Measurements from ENCODE around the gene SLC2A9. TPM values are rescaled to one million over a fixed set of nuclear protein-coding genes. Genes with fewer than 3 reads are reported as not detected.

Gene SLC2A9
- total and polyA plus RNA-seq, 2 of the 13 experiments (the other 11 are each of a cell fraction or from before 2014, with no cell fraction given): 36.2 to 42.3 TPM

DNA sequence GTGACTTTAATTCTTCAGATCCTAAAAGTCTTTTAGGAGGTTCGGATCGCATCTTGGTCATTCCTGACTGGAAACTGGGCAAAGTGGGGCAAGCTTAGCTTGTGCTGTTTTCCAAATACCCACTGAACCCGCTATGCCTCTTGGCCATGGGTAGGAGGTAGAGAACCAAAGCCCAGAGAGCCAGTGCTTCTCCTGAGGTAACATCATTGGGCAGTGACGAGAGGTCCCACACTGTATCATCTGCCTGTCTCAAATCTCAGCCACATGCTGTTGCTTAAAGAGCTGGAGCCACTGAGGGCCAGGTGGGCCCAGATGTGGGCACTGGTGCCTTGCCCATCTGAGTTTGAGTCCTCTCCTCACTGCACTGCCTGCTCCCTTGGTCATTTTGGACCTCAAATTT, 68.2 kb downstream of the SLC2A9 start:
- H3K27me3 ChIP-seq (ENCODE audit: control insufficient read depth in 1 of 2, insufficient read depth in 2 of 2, low read length in 2 of 2): no peaks in the 10 kb centered on the region
- ATAC-seq (0 out of 3 replicates have a peak, but pooled peaks have one; percentile 31), FAIRE-seq (no peak), DNase-seq (ENCODE audit: low spot score) (no peak)
- H4K20me1 ChIP-seq (ENCODE audit: insufficient read depth, low read length): no peaks in the 10 kb centered on the region; the same call in 1 of the 2 replicates
- H3K4me1 ChIP-seq (ENCODE audit: insufficient read depth, low read length): peaks cover 10% of the 10 kb centered on the region
- TF ChIP-seq POLR2AphosphoS5 (IDR thresholded peaks at IDR 0.05; ENCODE audit: low read depth, low read length): no peak
- TF ChIP-seq ZSCAN31 (CRISPR knock-in tag; IDR thresholded peaks at IDR 0.05; ENCODE audit: low read depth): no peak
- TF ChIP-seq, protein P1, sequence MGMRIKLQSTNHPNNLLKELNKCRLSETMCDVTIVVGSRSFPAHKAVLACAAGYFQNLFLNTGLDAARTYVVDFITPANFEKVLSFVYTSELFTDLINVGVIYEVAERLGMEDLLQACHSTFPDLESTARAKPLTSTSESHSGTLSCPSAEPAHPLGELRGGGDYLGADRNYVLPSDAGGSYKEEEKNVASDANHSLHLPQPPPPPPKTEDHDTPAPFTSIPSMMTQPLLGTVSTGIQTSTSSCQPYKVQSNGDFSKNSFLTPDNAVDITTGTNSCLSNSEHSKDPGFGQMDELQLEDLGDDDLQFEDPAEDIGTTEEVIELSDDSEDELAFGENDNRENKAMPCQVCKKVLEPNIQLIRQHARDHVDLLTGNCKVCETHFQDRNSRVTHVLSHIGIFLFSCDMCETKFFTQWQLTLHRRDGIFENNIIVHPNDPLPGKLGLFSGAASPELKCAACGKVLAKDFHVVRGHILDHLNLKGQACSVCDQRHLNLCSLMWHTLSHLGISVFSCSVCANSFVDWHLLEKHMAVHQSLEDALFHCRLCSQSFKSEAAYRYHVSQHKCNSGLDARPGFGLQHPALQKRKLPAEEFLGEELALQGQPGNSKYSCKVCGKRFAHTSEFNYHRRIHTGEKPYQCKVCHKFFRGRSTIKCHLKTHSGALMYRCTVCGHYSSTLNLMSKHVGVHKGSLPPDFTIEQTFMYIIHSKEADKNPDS (CRISPR knock-in tag; IDR thresholded peaks at IDR 0.05): no peak
- TF ChIP-seq, protein P2, sequence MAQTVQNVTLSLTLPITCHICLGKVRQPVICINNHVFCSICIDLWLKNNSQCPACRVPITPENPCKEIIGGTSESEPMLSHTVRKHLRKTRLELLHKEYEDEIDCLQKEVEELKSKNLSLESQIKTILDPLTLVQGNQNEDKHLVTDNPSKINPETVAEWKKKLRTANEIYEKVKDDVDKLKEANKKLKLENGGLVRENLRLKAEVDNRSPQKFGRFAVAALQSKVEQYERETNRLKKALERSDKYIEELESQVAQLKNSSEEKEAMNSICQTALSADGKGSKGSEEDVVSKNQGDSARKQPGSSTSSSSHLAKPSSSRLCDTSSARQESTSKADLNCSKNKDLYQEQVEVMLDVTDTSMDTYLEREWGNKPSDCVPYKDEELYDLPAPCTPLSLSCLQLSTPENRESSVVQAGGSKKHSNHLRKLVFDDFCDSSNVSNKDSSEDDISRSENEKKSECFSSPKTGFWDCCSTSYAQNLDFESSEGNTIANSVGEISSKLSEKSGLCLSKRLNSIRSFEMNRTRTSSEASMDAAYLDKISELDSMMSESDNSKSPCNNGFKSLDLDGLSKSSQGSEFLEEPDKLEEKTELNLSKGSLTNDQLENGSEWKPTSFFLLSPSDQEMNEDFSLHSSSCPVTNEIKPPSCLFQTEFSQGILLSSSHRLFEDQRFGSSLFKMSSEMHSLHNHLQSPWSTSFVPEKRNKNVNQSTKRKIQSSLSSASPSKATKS (CRISPR knock-in tag; IDR thresholded peaks at IDR 0.05): no peak
- TF ChIP-seq, protein P3, sequence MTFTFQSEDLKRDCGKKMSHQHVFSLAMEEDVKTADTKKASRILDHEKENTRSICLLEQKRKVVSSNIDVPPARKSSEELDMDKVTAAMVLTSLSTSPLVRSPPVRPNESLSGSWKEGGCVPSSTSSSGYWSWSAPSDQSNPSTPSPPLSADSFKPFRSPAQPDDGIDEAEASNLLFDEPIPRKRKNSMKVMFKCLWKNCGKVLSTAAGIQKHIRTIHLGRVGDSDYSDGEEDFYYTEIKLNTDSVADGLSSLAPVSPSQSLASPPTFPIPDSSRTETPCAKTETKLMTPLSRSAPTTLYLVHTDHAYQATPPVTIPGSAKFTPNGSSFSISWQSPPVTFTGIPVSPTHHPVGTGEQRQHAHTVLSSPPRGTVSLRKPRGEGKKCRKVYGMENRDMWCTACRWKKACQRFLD (CRISPR knock-in tag; IDR thresholded peaks at IDR 0.05; ENCODE audit: borderline replicate concordance): no peak
- no peak for TF ChIP-seq ZBTB38 (CRISPR knock-in tag; IDR thresholded peaks at IDR 0.05)
- no peak for TF ChIP-seq HNRNPUL1 (IDR thresholded peaks at IDR 0.05; ENCODE audit: low read depth, low read length)
- no peak for TF ChIP-seq NBN (conservative IDR thresholded peaks at IDR 0.05)
- TF ChIP-seq TCF7 (IDR thresholded peaks at IDR 0.05; ENCODE audit: low read depth): no peak
- no peak for TF ChIP-seq GFI1 (CRISPR knock-in tag; IDR thresholded peaks at IDR 0.05; ENCODE audit: borderline replicate concordance)
- TF ChIP-seq ARNTL (CRISPR knock-in tag; IDR thresholded peaks at IDR 0.05): no peak
- TF ChIP-seq ZNF850 (CRISPR knock-in tag; conservative IDR thresholded peaks at IDR 0.05): no peak
- in situ Hi-C loops (cut with HindIII; ENCODE audit: extremely low pct_ligation_motif_present, low pct_unique_long_range_greater_than_20kb): no loop called here
- H3K4me2 ChIP-seq (ENCODE audit: low read depth, low read length): no peak overlapping the region
- BruUV-seq (replicated peaks): no TSS peak
- intact Hi-C loops (cut with micrococcal nuclease; ENCODE audit: unreplicated experiment): no loop called here
- no peak overlapping the region for H3K27ac ChIP-seq (ENCODE audit: extremely low read length, insufficient read depth, low read length)
- ChIA-PET POLR2A (interaction anchor here (1.3 kb wide), 1 partner anchor 10 kb away, joined by 8 read pairs; no protein-coding TSS in a partner anchor), CTCF (ENCODE audit: low intra/inter-chr PET ratio, low total read pairs) (no interaction called here)
- H3K9ac ChIP-seq (ENCODE audit: insufficient read depth, low read depth, low read length): no peak overlapping the region
- no peak overlapping the region for H2AFZ ChIP-seq (ENCODE audit: low read length)
- 100% methylated on average over 3 of the region's 4 CpGs for WGBS (ENCODE audit: low lambda C conversion rate)
- H3K4me3 ChIP-seq (replicated peaks in 1 of 3; ENCODE audit: insufficient read depth in 1 of 3, low read depth in 2 of 3, low read length in 3 of 3): no peak overlapping the region
- H3K9me3 ChIP-seq (ENCODE audit: low read length): no peaks in the 10 kb centered on the region
- no peaks in the 10 kb centered on the region for H3K79me2 ChIP-seq (ENCODE audit: insufficient read depth, low read length)
- H3K36me3 ChIP-seq (replicated peaks in 1 of 2; ENCODE audit: control insufficient read depth in 1 of 2, insufficient read depth in 2 of 2, low read length in 2 of 2): peaks cover 7 to 34% of the 10 kb centered on the region in 2 experiments; a peak in 4 of 5 replicates

All from HepG2 (cell line).